GM21447 (cell line): Measurements from ENCODE around the gene GEN1.
"Not testable (repeated sequence)": the region's sequence is repeated elsewhere in the genome, so short reads cannot be mapped to it uniquely, and the experiment has no call there.

Source experiments
- ATAC-seq: cut with Tn5 transposase; IDR thresholded peaks from one replicate; pipeline ENCODE4 v1.9.1; 2021; ENCODE audit not compliant: unreplicated experiment

The GEN1 gene

DNA sequence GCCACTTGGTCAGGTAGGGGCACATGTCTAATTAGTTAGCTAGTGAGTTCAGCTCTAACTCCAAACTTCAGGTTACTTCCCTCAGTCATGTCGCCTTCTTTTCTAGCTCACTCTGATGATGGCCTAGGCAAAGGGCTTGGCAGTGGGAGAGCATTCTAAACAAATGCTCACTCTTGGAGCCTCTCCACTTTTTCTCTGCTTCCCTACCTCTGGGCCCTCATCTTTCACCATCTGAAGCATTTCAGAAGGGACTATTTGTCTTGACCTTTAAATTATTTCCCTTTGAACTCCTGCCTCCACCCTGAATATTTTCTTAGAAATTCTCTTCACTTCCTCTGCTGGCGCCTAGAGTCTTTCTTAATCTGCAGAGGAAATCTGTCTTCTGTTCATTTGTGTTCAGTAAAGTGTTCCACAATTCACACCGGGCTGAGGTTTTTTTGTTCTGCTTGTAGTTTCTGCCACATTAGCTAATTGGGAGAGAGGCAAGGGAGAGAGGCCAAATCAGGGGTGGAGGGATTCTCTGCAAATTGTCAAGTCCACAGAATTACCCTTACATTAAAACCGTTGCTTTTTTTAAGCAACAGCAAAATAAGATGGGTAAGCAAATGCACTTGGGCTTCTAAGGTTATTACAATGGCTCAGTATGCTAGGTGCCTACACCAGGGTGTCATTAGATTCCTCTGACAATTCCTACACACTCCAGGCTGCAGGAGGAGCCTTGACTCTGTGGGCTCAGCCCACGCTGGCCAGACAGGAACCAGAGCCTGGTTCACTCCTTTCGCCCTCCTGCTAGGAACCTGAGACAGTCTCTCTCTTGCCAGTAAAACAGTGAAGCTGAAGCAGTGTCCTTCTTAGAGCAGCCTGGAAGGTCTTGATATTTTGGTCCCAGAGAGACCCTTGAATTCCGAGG lies 67.9 kb downstream of the GEN1 start:
- peak; percentile 43 for ATAC-seq

GRCh38 chr2:17822445-17823117 lies 68.6 kb downstream of the GEN1 start:
- ATAC-seq: peak; percentile 73

GRCh38 chr2:17823646-17824045 lies 69.7 kb downstream of the GEN1 start:
- not testable (repeated sequence) for ATAC-seq

DNA sequence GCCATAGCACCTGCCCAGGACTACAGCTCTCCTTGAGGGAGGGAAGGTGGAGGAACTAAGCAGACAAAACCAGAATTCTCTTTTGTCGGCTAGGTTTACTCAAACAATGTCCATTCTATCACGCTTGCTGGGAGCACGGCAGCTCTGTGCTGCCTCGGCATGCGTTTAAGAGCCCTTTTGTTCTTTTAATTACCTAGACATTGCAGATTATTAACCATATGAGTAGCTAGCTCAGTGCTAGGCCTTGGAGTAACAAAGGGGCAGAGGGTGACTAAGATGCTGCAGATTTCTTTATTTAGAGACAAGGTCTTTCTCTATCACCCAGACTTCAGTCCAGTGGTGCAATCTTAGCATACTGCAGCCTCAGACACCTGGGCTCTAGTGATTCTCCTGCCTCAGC lies 73.4 kb downstream of the GEN1 start:
- no peak for ATAC-seq

DNA sequence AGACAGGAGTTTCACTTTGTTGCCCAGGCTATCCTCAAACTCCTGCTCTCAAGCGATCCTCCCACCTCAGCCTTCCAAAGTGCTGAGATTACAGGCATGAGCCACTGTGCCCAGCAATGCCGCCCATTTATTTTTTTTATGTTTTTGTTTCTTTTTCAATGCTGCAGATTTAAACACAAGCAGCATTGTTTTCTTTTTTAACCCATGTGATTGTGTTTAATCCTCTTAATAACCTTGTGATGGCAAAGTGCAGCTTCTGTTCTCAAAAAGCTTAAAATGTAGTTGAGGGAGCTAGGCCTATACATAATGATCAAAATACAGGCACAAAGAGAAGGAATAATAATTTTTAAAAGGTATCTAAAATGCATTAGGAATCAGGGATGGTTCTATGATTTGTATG lies 73.8 kb downstream of the GEN1 start:
- ATAC-seq: no peak

GRCh38 chr2:17830053-17831034 lies 76.4 kb downstream of the GEN1 start:
- ATAC-seq: peak; percentile 90

DNA sequence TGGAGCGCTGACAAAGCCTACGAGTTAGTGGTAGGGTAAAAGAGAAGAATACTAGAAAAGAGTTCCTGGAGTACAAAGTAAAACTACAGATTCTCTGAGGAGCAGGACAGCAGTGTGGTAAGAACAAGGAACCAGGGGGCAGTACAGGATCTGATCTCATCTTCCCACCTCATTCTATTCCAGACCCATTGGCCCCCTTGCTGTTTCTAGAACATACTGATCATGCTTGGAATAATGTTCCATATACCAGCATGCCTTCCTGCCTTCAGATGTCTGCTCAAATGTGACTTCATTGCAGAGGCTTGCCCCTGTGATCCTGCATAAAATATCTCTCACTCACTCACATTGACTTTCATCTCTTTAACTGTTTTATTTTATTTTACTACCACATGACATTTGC lies 81.6 kb downstream of the GEN1 start:
- ATAC-seq: no peak
